Right lobe of liver (tissue), 4 donors: Measurements from ENCODE around the gene RAB1B.

Experiments
- CTCF ChIP-seq, 4 donors: fragments of 200-600 bp in 3 of 4; fragments of 450-650 bp in 1 of 4; IDR thresholded peaks; one replicate each; pipeline versions ENCODE4 v1.5.1 to v1.8.0; 2016 to 2022; ENCODE audit warnings: antibody characterized with exemption in 4 of 4, mild to moderate bottlenecking in 2 of 4
- POLR2A ChIP-seq: fragments of 450-650 bp; IDR thresholded peaks from one replicate; pipeline ENCODE4 v1.6.1; 2017; ENCODE audit warnings: antibody characterized with exemption, mild to moderate bottlenecking
- donor health status: DM: no; HTN: no; CAD: no.
- donor health status: DM: no; HTN: no; CAD: no.
- donor health status: DM: no; HTN: yes; CAD: no.

- no peak for TF ChIP-seq CTCF (IDR thresholded peaks at IDR 0.05)
- no peak for TF ChIP-seq POLR2A
Observed at GRCh38 chr11:66242095-66242765, 26.2 kb upstream of the RAB1B start.
